ENCODE results near the gene POU3F2. TPM values are rescaled to one million over a fixed set of nuclear protein-coding genes. Genes with fewer than 3 reads are reported as not detected.

POU3F2 gene
- total RNA-seq, 3 donors from 2014 or later (not counting 1 experiment from before 2014, with no cell fraction given), result not detected

DNA sequence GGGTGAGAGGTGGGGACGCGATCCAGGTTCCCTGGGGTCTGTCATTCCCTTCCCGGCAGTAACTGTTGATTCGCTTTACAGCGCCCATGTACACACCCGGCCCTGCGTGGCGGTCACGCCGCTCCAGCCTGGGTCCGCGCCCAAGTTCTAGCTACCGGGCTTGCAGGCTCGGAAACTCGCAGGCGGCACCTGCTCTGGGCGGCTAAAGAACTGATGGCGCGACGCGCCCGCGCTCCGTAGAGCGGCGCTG is 1.4 kb upstream of the POU3F2 start:
- H3K4me1 ChIP-seq (ENCODE audit: control insufficient read depth, insufficient read depth, low read length), result peaks cover 46% of the 10 kb centered on the region
- DNase-seq (peak in 1 of 2 donors; percentile 58), ATAC-seq (peak in 1 of 3 donors; percentile 40)
- Mint-ChIP-seq H3K27ac (no peak overlapping the region), H3K27me3 (ENCODE audit: low read depth in 2 of 2) (peaks cover 73 to 77% of the 10 kb centered on the region in 2 donors), H3K4me3 (peak overlapping the region; percentile 96), H3K4me1 (peaks cover 31 to 53% of the 10 kb centered on the region in 2 donors), H3K36me3 (no peaks in the 10 kb centered on the region), H3K9me3 (no peaks in the 10 kb centered on the region)
- H3K9me3 ChIP-seq (ENCODE audit: control insufficient read depth, insufficient read depth, low read length), result peaks cover 2% of the 10 kb centered on the region
- peaks cover 78% of the 10 kb centered on the region for H3K27me3 ChIP-seq (ENCODE audit: control insufficient read depth, insufficient read depth, low read length)
- 4% methylated on average over 26 of the region's 26 CpGs for WGBS (ENCODE audit: insufficient coverage)
- intact Hi-C loops (cut with micrococcal nuclease), result no loop called here
- TF ChIP-seq, protein P1, sequence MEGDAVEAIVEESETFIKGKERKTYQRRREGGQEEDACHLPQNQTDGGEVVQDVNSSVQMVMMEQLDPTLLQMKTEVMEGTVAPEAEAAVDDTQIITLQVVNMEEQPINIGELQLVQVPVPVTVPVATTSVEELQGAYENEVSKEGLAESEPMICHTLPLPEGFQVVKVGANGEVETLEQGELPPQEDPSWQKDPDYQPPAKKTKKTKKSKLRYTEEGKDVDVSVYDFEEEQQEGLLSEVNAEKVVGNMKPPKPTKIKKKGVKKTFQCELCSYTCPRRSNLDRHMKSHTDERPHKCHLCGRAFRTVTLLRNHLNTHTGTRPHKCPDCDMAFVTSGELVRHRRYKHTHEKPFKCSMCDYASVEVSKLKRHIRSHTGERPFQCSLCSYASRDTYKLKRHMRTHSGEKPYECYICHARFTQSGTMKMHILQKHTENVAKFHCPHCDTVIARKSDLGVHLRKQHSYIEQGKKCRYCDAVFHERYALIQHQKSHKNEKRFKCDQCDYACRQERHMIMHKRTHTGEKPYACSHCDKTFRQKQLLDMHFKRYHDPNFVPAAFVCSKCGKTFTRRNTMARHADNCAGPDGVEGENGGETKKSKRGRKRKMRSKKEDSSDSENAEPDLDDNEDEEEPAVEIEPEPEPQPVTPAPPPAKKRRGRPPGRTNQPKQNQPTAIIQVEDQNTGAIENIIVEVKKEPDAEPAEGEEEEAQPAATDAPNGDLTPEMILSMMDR (IDR thresholded peaks at IDR 0.05), result no peak
- H3K4me3 ChIP-seq (ENCODE audit: low read length), result no peak overlapping the region
- no peak overlapping the region for H3K27ac ChIP-seq (ENCODE audit: low read length)
- H3K36me3 ChIP-seq (ENCODE audit: control insufficient read depth, insufficient read depth, low read length), result no peaks in the 10 kb centered on the region

DNA sequence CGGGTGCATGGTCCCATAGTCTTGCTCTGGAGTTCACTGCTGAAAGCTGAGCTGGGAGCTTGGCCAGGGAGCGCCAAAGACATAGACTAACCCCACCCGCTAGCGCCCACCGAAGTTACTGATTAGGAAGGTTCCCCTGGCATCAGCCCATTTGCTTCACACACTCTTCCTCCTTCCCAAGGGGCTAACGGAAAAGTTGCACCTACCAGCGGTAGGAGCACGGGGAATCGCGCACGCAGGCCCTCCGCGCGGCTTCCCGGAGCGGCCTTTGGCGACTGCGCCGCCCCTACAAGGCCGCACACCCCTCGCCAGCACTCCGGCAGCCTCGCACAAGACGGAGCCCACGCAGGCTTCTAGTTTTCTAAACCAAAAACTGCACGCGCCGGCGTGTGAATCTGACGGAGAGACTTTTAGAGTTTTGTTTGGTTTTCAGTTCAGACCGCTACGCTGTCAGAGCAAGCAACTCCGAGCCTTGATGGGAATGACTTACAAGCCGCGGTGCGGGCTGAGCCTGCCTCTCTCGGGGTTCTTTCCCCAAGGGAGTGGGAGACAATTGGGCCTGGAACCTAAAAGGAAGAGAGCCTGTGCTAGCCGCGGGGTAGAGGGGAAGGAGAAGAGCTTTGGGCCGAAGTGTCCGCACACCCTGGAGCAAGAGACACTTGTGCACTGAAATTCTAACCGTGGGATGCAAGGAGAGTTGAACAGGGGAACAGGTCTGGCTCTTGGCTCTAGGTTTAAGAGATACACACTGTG is 891 bp upstream of the POU3F2 start:
- H3K27me3 ChIP-seq (ENCODE audit: control insufficient read depth, insufficient read depth, low read length), result peaks cover 77% of the 10 kb centered on the region

DNA sequence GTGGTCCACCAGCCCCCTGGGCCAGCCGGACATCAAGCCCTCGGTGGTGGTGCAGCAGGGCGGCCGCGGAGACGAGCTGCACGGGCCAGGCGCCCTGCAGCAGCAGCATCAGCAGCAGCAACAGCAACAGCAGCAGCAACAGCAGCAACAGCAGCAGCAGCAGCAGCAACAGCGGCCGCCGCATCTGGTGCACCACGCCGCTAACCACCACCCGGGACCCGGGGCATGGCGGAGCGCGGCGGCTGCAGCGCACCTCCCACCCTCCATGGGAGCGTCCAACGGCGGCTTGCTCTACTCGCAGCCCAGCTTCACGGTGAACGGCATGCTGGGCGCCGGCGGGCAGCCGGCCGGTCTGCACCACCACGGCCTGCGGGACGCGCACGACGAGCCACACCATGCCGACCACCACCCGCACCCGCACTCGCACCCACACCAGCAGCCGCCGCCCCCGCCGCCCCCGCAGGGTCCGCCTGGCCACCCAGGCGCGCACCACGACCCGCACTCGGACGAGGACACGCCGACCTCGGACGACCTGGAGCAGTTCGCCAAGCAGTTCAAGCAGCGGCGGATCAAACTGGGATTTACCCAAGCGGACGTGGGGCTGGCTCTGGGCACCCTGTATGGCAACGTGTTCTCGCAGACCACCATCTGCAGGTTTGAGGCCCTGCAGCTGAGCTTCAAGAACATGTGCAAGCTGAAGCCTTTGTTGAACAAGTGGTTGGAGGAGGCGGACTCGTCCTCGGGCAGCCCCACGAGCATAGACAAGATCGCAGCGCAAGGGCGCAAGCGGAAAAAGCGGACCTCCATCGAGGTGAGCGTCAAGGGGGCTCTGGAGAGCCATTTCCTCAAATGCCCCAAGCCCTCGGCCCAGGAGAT is 1.0 kb downstream of the POU3F2 start:
- ATAC-seq, result no peak
- peaks cover 1% of the 10 kb centered on the region for H3K36me3 Mint-ChIP-seq
- WGBS (ENCODE audit: insufficient coverage), result 5% methylated on average over 76 of the region's 76 CpGs
- H3K4me1 Mint-ChIP-seq, result peaks cover 31 to 47% of the 10 kb centered on the region in 2 donors
- TF ChIP-seq, protein P1 (IDR thresholded peaks at IDR 0.05), result no peak
- H3K9me3 Mint-ChIP-seq, result no peaks in the 10 kb centered on the region
- no peak overlapping the region for H3K4me3 ChIP-seq (ENCODE audit: low read length)
- no peaks in the 10 kb centered on the region for H3K9me3 ChIP-seq (ENCODE audit: control insufficient read depth, insufficient read depth, low read length)
- H3K4me3 Mint-ChIP-seq, result peak overlapping the region; percentile 60
- H3K27ac ChIP-seq (ENCODE audit: low read length), result no peak overlapping the region
- DNase-seq, result no peak
- H3K36me3 ChIP-seq (ENCODE audit: control insufficient read depth, insufficient read depth, low read length), result no peaks in the 10 kb centered on the region
- intact Hi-C loops (cut with micrococcal nuclease), result no loop called here
- H3K4me1 ChIP-seq (ENCODE audit: control insufficient read depth, insufficient read depth, low read length), result peaks cover 46% of the 10 kb centered on the region
- H3K27me3 ChIP-seq (ENCODE audit: control insufficient read depth, insufficient read depth, low read length), result peaks cover 77% of the 10 kb centered on the region
- no peak overlapping the region for H3K27ac Mint-ChIP-seq
- peaks cover 68 to 77% of the 10 kb centered on the region in 2 donors for H3K27me3 Mint-ChIP-seq (ENCODE audit: low read depth in 2 of 2)

More for the DNA sequence above, 891 bp upstream of the POU3F2 start:
- ATAC-seq (peak; percentile 7 to 12 (median 11)), DNase-seq (peak in 1 of 2 donors; percentile 44)
- Mint-ChIP-seq H3K4me1 (peaks cover 31 to 53% of the 10 kb centered on the region in 2 donors), H3K4me3 (peak overlapping the region; percentile 96), H3K27ac (peak overlapping the region; percentile 21 to 72), H3K36me3 (no peaks in the 10 kb centered on the region), H3K27me3 (ENCODE audit: low read depth in 2 of 2) (peaks cover 71 to 77% of the 10 kb centered on the region in 2 donors), H3K9me3 (no peaks in the 10 kb centered on the region)
- Histone ChIP-seq H3K36me3 (ENCODE audit: control insufficient read depth, insufficient read depth, low read length) (no peaks in the 10 kb centered on the region), H3K9me3 (ENCODE audit: control insufficient read depth, insufficient read depth, low read length) (peaks cover 2% of the 10 kb centered on the region), H3K27ac (ENCODE audit: low read length) (no peak overlapping the region), H3K4me3 (ENCODE audit: low read length) (peak overlapping the region; percentile 51), H3K4me1 (ENCODE audit: control insufficient read depth, insufficient read depth, low read length) (peaks cover 46% of the 10 kb centered on the region)
- intact Hi-C loops (cut with micrococcal nuclease), result no loop called here
- 1% methylated on average over 41 of the region's 42 CpGs for WGBS (ENCODE audit: insufficient coverage)
- TF ChIP-seq, protein P1 (IDR thresholded peaks at IDR 0.05), result no peak
